ENCODE results near the gene TMEM184A. TPM values are rescaled to one million over a fixed set of nuclear protein-coding genes. Genes with fewer than 3 reads are reported as not detected.

Gene TMEM184A
- total and polyA plus RNA-seq, 5 donors from 2014 or later: 0.25 TPM; not detected in 4

DNA sequence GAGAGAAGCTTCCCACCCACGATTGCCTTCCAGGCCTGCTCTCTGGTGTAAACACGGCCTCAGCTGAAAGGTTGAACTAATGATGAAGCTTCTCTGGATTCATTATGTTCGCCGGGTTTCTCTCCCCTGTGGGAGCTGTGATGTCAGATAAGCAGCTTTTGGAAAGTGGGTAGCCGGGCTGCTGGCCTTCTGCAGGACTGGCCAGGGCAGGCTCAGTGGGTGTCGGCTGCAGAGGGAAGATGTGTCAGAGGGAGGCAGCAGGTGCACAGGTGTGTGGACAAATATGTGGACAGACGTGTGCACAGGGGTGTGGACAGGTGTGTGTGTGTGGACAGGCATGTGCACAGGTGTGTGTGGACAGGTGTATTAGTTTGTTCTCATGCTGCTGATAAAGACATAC, 42.3 kb upstream of the TMEM184A start:
- no peak overlapping the region for H3K4me3 ChIP-seq (ENCODE audit: low read depth, low read length)
- peaks cover 0 to 4% (median 0%) of the 10 kb centered on the region in 7 donors for H3K9me3 Mint-ChIP-seq
- H3K4me1 ChIP-seq (ENCODE audit: control insufficient read depth, insufficient read depth, low read length, poor library complexity, severe bottlenecking): no peaks in the 10 kb centered on the region
- H3K27me3 Mint-ChIP-seq: peaks cover 9% of the 10 kb centered on the region
- no peaks in the 10 kb centered on the region for H3K9me3 ChIP-seq (ENCODE audit: control insufficient read depth in 2 of 2, low read length in 2 of 2)
- no peaks in the 10 kb centered on the region for H3K36me3 ChIP-seq (ENCODE audit: control insufficient read depth, insufficient read depth, low read length)
- no peak overlapping the region for H3K27ac ChIP-seq (ENCODE audit: insufficient read depth, low read length, poor library complexity, severe bottlenecking)
- H3K27ac Mint-ChIP-seq: no peak overlapping the region
- no peak for DNase-seq
- H3K36me3 Mint-ChIP-seq: no peaks in the 10 kb centered on the region
- ATAC-seq (ENCODE audit: low read depth in 2 of 2): no peak
- peaks cover 0 to under 1% (median 0%) of the 10 kb centered on the region in 4 donors for H3K4me1 Mint-ChIP-seq
- no peaks in the 10 kb centered on the region for H3K27me3 ChIP-seq (ENCODE audit: control insufficient read depth, insufficient read depth, low read length)
- H3K4me3 Mint-ChIP-seq: no peak overlapping the region

DNA sequence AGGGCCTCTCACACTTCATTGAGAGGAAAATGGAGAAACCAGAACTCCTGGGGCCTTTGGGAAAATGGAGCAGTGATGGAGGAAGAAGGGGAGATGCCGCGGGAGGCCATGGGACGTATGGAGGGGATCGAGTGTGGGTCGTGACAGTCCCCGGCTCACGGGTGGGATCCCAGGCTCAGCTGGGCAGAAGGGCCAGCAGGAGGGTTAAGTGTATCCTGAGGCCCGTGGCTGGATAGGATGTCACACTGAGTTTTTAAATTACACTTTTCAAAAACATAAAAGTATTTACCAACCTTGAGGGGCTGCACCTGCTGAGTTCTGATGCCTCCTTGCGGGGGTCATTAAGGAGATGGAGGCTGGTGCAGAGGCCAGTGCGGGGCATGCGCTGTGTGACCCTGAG, 41.8 kb upstream of the TMEM184A start:
- H3K36me3 Mint-ChIP-seq: no peaks in the 10 kb centered on the region

DNA sequence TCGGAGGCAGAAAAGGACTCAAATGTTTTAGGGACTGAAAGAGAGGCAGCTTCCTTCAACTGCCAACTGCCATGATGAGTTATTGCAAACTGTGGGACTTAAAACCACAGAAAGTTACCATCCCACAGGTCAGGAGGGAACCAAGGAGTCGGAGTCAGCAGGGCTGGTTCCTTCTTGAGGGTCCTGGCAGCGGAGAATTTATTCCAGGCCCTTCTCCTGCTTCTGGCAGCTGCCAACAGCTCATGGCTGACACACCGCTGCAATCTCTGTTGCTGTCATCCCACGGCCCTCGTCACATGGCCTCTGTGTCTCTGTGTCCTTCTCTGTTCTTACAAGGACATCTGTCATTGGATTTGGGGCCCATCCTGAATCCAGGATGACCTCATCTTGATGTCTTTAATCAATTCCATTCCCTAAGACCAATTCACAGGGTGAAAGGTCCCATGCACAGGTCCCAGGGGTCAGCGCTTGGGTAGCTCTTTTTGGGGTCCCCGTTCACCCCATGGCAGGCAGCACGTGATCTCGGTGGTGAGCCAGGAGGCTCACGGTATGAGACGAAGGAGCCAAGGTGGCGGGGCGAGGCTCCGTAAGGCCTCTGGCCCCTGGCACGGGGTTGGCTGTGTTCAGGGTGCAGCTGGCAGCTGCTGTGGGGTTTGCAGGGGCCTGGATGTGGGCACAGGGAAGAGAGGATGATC, 41.2 kb upstream of the TMEM184A start:
- H3K4me3 Mint-ChIP-seq: no peak overlapping the region
- H3K36me3 Mint-ChIP-seq: no peaks in the 10 kb centered on the region
- H3K9me3 Mint-ChIP-seq: peaks cover 0 to 4% (median 0%) of the 10 kb centered on the region in 7 donors
- no peak for ATAC-seq (ENCODE audit: low read depth in 2 of 2)
- Histone ChIP-seq H3K4me3 (ENCODE audit: low read depth, low read length) (no peak overlapping the region), H3K4me1 (ENCODE audit: control insufficient read depth, insufficient read depth, low read length, poor library complexity, severe bottlenecking) (peaks cover 6% of the 10 kb centered on the region), H3K27ac (ENCODE audit: insufficient read depth, low read length, poor library complexity, severe bottlenecking) (no peak overlapping the region), H3K9me3 (ENCODE audit: control insufficient read depth in 2 of 2, low read length in 2 of 2) (no peaks in the 10 kb centered on the region), H3K36me3 (ENCODE audit: control insufficient read depth, insufficient read depth, low read length) (no peaks in the 10 kb centered on the region), H3K27me3 (ENCODE audit: control insufficient read depth, insufficient read depth, low read length) (no peaks in the 10 kb centered on the region)
- H3K27me3 Mint-ChIP-seq: peaks cover 20% of the 10 kb centered on the region
- H3K27ac Mint-ChIP-seq: no peak overlapping the region
- no peak for DNase-seq
- peaks cover 0 to 12% (median 5%) of the 10 kb centered on the region in 4 donors for H3K4me1 Mint-ChIP-seq

More for the DNA sequence above, 41.8 kb upstream of the TMEM184A start:
- no peak overlapping the region for H3K27ac ChIP-seq (ENCODE audit: insufficient read depth, low read length, poor library complexity, severe bottlenecking)
- H3K4me1 Mint-ChIP-seq: peaks cover 0 to 6% (median under 1%) of the 10 kb centered on the region in 4 donors
- no peaks in the 10 kb centered on the region for H3K27me3 ChIP-seq (ENCODE audit: control insufficient read depth, insufficient read depth, low read length)
- no peak overlapping the region for H3K4me3 ChIP-seq (ENCODE audit: low read depth, low read length)
- no peaks in the 10 kb centered on the region for H3K36me3 ChIP-seq (ENCODE audit: control insufficient read depth, insufficient read depth, low read length)
- H3K27me3 Mint-ChIP-seq: peaks cover 14% of the 10 kb centered on the region
- H3K9me3 Mint-ChIP-seq: peaks cover 0 to 4% (median 0%) of the 10 kb centered on the region in 7 donors
- H3K27ac Mint-ChIP-seq: no peak overlapping the region
- DNase-seq: no peak
- no peak for ATAC-seq (ENCODE audit: low read depth in 2 of 2)
- H3K4me3 Mint-ChIP-seq: no peak overlapping the region
- peaks cover under 1% of the 10 kb centered on the region for H3K4me1 ChIP-seq (ENCODE audit: control insufficient read depth, insufficient read depth, low read length, poor library complexity, severe bottlenecking)
- H3K9me3 ChIP-seq (ENCODE audit: control insufficient read depth in 2 of 2, low read length in 2 of 2): no peaks in the 10 kb centered on the region

DNA sequence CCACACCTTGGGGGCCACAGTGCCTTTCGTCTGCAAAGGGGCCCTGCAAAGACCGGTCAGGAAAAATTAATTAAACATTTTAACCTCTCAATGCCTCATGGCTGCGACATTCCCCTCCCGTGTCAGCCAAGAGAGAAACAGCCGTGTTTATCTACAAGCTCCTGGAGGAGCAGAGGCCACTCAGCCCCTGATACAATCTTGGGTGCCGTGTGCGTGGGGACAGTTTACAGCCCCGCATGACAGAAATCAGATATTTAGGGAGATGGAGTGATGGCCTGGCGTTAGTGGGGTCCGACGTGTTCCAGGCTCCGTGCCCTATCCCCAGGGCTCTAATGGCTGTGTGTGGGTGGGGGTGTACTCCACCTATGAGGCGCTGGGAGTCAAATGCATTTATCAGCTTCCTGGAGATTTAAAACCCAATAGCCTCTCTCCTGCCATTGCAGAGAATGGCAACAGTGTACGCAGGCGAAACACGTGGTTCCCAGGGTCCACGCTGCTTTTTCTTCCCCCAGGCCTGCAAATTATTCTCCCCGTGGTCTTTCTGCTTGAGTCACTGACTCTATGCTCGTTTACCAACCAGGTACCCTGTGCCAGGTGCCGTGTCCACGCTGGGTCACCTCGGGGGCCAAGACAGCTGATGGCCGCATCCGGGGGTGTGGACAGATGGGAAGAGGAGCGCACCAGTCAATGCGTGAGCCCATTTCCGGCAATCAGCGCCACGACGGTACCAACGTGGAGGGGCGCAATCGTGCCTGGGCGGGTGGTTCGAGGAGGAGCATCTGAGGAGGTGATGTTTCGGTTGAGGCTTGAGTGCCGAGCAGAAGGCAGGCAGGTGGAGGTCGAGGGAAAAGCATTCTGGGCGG, 40.4 kb upstream of the TMEM184A start:
- Histone ChIP-seq H3K4me1 (ENCODE audit: control insufficient read depth, insufficient read depth, low read length, poor library complexity, severe bottlenecking) (peaks cover 13% of the 10 kb centered on the region), H3K27me3 (ENCODE audit: control insufficient read depth, insufficient read depth, low read length) (no peaks in the 10 kb centered on the region), H3K9me3 (ENCODE audit: control insufficient read depth in 2 of 2, low read length in 2 of 2) (no peaks in the 10 kb centered on the region), H3K4me3 (ENCODE audit: low read depth, low read length) (no peak overlapping the region), H3K36me3 (ENCODE audit: control insufficient read depth, insufficient read depth, low read length) (no peaks in the 10 kb centered on the region), H3K27ac (ENCODE audit: insufficient read depth, low read length, poor library complexity, severe bottlenecking) (no peak overlapping the region)
- Mint-ChIP-seq H3K4me3 (no peak overlapping the region), H3K9me3 (peaks cover 0 to 4% (median 0%) of the 10 kb centered on the region in 7 donors), H3K4me1 (peaks cover 0 to 18% (median 5%) of the 10 kb centered on the region in 4 donors), H3K27me3 (peaks cover 26% of the 10 kb centered on the region), H3K27ac (no peak overlapping the region), H3K36me3 (no peaks in the 10 kb centered on the region)
- DNase-seq (no peak), ATAC-seq (ENCODE audit: low read depth in 2 of 2) (no peak)

DNA sequence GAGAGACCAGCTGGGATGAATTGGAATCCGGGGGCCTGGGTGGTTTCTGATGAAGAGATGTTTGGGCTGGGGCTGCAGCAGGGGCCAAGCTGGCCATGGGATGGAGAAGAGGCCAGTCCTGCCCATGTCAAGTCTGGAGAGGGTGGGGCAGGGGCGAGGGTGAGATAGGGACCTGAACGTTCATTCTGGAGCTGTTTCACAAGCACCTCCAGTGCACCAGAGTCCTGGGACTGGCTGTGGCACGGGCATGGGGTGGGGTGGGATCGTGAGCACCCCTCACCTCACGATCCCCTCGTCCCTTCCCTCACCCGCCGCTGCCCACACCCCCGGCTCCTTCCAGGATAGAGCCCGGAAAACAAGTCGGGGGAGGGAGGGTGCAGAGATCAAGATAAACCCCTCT, 39.6 kb upstream of the TMEM184A start:
- Mint-ChIP-seq H3K9me3 (peaks cover 0 to 4% (median 0%) of the 10 kb centered on the region in 7 donors), H3K27ac (no peak overlapping the region), H3K4me3 (no peak overlapping the region), H3K4me1 (peaks cover 0 to 18% (median 5%) of the 10 kb centered on the region in 4 donors), H3K36me3 (no peaks in the 10 kb centered on the region), H3K27me3 (peaks cover 30% of the 10 kb centered on the region)
- ATAC-seq (ENCODE audit: low read depth in 2 of 2): no peak
- H3K27ac ChIP-seq (ENCODE audit: insufficient read depth, low read length, poor library complexity, severe bottlenecking): no peak overlapping the region
- H3K4me3 ChIP-seq (ENCODE audit: low read depth, low read length): no peak overlapping the region
- no peaks in the 10 kb centered on the region for H3K27me3 ChIP-seq (ENCODE audit: control insufficient read depth, insufficient read depth, low read length)
- no peaks in the 10 kb centered on the region for H3K36me3 ChIP-seq (ENCODE audit: control insufficient read depth, insufficient read depth, low read length)
- H3K4me1 ChIP-seq (ENCODE audit: control insufficient read depth, insufficient read depth, low read length, poor library complexity, severe bottlenecking): peaks cover 13% of the 10 kb centered on the region
- no peak for DNase-seq
- no peaks in the 10 kb centered on the region for H3K9me3 ChIP-seq (ENCODE audit: control insufficient read depth in 2 of 2, low read length in 2 of 2)

DNA sequence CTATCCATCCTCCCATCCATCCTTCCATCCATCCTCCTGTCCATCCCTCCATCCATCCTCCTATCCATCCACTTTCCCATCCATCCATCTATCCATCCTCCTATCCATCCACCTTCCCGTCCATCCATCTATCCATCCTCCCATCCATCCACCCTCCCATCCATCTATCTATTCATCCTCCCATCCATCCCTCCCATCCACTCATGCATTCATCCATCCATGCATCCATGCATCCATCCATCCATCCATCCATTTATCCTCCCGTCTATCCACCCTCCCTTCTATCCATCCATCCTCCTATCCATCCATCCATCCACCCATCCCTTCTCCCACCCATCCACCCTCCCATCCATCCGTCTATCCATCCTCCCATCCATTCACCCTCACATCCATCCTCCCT, 39.0 kb upstream of the TMEM184A start:
- Histone ChIP-seq H3K36me3 (ENCODE audit: control insufficient read depth, insufficient read depth, low read length) (no peaks in the 10 kb centered on the region), H3K4me3 (ENCODE audit: low read depth, low read length) (no peak overlapping the region), H3K27ac (ENCODE audit: insufficient read depth, low read length, poor library complexity, severe bottlenecking) (no peak overlapping the region), H3K9me3 (ENCODE audit: control insufficient read depth in 2 of 2, low read length in 2 of 2) (no peaks in the 10 kb centered on the region), H3K4me1 (ENCODE audit: control insufficient read depth, insufficient read depth, low read length, poor library complexity, severe bottlenecking) (peaks cover 13% of the 10 kb centered on the region), H3K27me3 (ENCODE audit: control insufficient read depth, insufficient read depth, low read length) (no peaks in the 10 kb centered on the region)
- Mint-ChIP-seq H3K4me3 (no peak overlapping the region), H3K27me3 (peaks cover 34% of the 10 kb centered on the region), H3K9me3 (peaks cover 0 to 7% (median 0%) of the 10 kb centered on the region in 7 donors), H3K36me3 (no peaks in the 10 kb centered on the region), H3K27ac (peak overlapping the region in 1 of 3 donors; percentile 1), H3K4me1 (peaks cover 0 to 18% (median 7%) of the 10 kb centered on the region in 4 donors)
- DNase-seq: no peak
- ATAC-seq (ENCODE audit: low read depth in 2 of 2): no peak

DNA sequence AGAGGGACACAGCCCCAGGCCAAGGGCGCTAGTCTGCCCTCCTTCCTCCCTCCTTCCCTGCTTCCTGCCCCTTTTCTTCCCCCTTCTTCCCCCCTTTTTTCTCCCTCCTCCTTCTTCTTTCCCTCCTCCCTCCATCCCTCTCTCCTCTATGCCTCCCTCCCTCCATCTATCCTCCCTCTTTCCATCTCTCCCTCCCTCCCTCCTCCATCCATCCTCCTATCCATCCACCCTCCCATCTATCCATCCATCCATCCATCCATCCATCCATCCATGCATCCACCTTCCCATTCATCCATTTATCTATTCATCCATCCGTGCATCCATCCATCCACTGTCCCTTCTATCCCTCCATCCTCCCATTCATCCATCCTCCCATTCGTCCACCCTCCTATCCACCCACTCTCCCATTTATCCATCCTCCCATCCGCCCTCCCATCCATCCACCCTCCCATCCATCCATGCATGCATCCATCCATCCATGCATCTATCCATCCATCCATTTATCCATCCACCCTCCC, 38.0 kb upstream of the TMEM184A start:
- peaks cover 38% of the 10 kb centered on the region for H3K27me3 Mint-ChIP-seq
- H3K4me3 Mint-ChIP-seq: no peak overlapping the region
- Histone ChIP-seq H3K9me3 (ENCODE audit: control insufficient read depth in 2 of 2, low read length in 2 of 2) (no peaks in the 10 kb centered on the region), H3K27ac (ENCODE audit: insufficient read depth, low read length, poor library complexity, severe bottlenecking) (no peak overlapping the region), H3K4me3 (ENCODE audit: low read depth, low read length) (no peak overlapping the region), H3K27me3 (ENCODE audit: control insufficient read depth, insufficient read depth, low read length) (no peaks in the 10 kb centered on the region), H3K4me1 (ENCODE audit: control insufficient read depth, insufficient read depth, low read length, poor library complexity, severe bottlenecking) (peaks cover 13% of the 10 kb centered on the region), H3K36me3 (ENCODE audit: control insufficient read depth, insufficient read depth, low read length) (no peaks in the 10 kb centered on the region)
- peaks cover 0 to 7% (median 4%) of the 10 kb centered on the region in 7 donors for H3K9me3 Mint-ChIP-seq
- H3K27ac Mint-ChIP-seq: no peak overlapping the region
- peaks cover 0 to 18% (median 7%) of the 10 kb centered on the region in 4 donors for H3K4me1 Mint-ChIP-seq
- no peak for ATAC-seq (ENCODE audit: low read depth in 2 of 2)
- DNase-seq: no peak
- H3K36me3 Mint-ChIP-seq: no peaks in the 10 kb centered on the region
